Activated naive CD4-positive, alpha-beta T cell treated with anti-CD3 and anti-CD28 coated beads, Interleukin-2, amount 50 U/mL, for 72 hours (primary cell): Measurements from ENCODE around the gene LRRC37A. TPM values are rescaled to one million over a fixed set of nuclear protein-coding genes. Genes with fewer than 3 reads are reported as not detected.
"Not testable (repeated sequence)": the region's sequence is repeated elsewhere in the genome, so short reads cannot be mapped to it uniquely, and the experiment has no call there.

Experiments
- ATAC-seq, 2 donors: fragments of 150-1000 bp; cut with Tn5 transposase; 2 replicates each; pipeline ENCODE4 v1.10.0; 2021; ENCODE audit warnings: mild to moderate bottlenecking in 2 of 2, moderate library complexity in 2 of 2
- DNase-seq, 2 donors: peaks; one replicate each; pipeline ENCODE4 v3.0.0; 2021 to 2022; ENCODE audit warnings: low spot score in 2 of 2
- H3K27ac Mint-ChIP-seq, 2 donors: one replicate each; pipeline ENCODE4 v1.8.0; 2022; ENCODE audit warnings: mild to moderate bottlenecking in 2 of 2, mixed read lengths in 2 of 2
- H3K36me3 Mint-ChIP-seq, 2 donors: one replicate each; pipeline ENCODE4 v1.8.0; 2022; ENCODE audit warnings: mixed read lengths in 2 of 2
- H3K9me3 Mint-ChIP-seq, 2 donors: one replicate each; pipeline ENCODE4 v1.8.0; 2022; ENCODE audit warnings: mixed read lengths in 2 of 2
- total RNA-seq, 2 donors: library from RNA; stranded (reverse); gene quantifications; one replicate each; pipeline ENCODE4 v1.2.3, GENCODE V29; 2022

The LRRC37A gene
- total RNA-seq, 2 donors from 2014 or later, result 2.3 to 3.6 TPM

GRCh38 chr17:46281336-46281735 is 13.6 kb upstream of the LRRC37A start:
- not testable (repeated sequence) for H3K9me3 Mint-ChIP-seq, H3K36me3 Mint-ChIP-seq, H3K27ac Mint-ChIP-seq, ATAC-seq, DNase-seq

GRCh38 chr17:46282635-46283034 is 12.3 kb upstream of the LRRC37A start:
- not testable (repeated sequence) for H3K9me3 Mint-ChIP-seq, H3K27ac Mint-ChIP-seq, H3K36me3 Mint-ChIP-seq

GRCh38 chr17:46284467-46284866 is 10.5 kb upstream of the LRRC37A start:
- DNase-seq (peak in 1 of 2 donors; percentile 59), ATAC-seq (peak; percentile 97 to 99)
- not testable (repeated sequence) for H3K36me3 Mint-ChIP-seq, H3K9me3 Mint-ChIP-seq
- H3K27ac Mint-ChIP-seq, result peak overlapping the region in 1 of 2 donors; percentile 31

More at GRCh38 chr17:46282635-46283034, 12.3 kb upstream of the LRRC37A start:
- not testable (repeated sequence) for ATAC-seq, DNase-seq

GRCh38 chr17:46285500-46285899 is 9.4 kb upstream of the LRRC37A start:
- H3K36me3 Mint-ChIP-seq, DNase-seq, H3K9me3 Mint-ChIP-seq, ATAC-seq, H3K27ac Mint-ChIP-seq: not testable (repeated sequence)

- peak; percentile 41 to 52 for DNase-seq
- peak; percentile 39 to 46 for ATAC-seq
- H3K36me3 Mint-ChIP-seq, H3K9me3 Mint-ChIP-seq: not testable (repeated sequence)
- peak overlapping the region in 1 of 2 donors; percentile 7 for H3K27ac Mint-ChIP-seq
Measured at GRCh38 chr17:46286764-46287221, 8.1 kb upstream of the LRRC37A start.

- peak in 1 of 2 donors; percentile 21 for DNase-seq
- not testable (repeated sequence) for ATAC-seq, H3K36me3 Mint-ChIP-seq, H3K9me3 Mint-ChIP-seq, H3K27ac Mint-ChIP-seq
Measured at GRCh38 chr17:46287587-46287986, 7.3 kb upstream of the LRRC37A start.

GRCh38 chr17:46290906-46291546 is 3.9 kb upstream of the LRRC37A start:
- DNase-seq, result peak in 1 of 2 donors; percentile 31
- H3K36me3 Mint-ChIP-seq, H3K9me3 Mint-ChIP-seq: not testable (repeated sequence)
- ATAC-seq, result peak; percentile 38 to 66
- H3K27ac Mint-ChIP-seq, result peak overlapping the region in 1 of 2 donors; percentile 40

GRCh38 chr17:46291618-46292017 is 3.3 kb upstream of the LRRC37A start:
- H3K36me3 Mint-ChIP-seq, result not testable (repeated sequence)

GRCh38 chr17:46341220-46341619 is 46.3 kb downstream of the LRRC37A start:
- not testable (repeated sequence) for H3K27ac Mint-ChIP-seq, H3K9me3 Mint-ChIP-seq, H3K36me3 Mint-ChIP-seq, DNase-seq, ATAC-seq

More at GRCh38 chr17:46291618-46292017, 3.3 kb upstream of the LRRC37A start:
- not testable (repeated sequence) for ATAC-seq, DNase-seq, H3K9me3 Mint-ChIP-seq
- H3K27ac Mint-ChIP-seq, result peak overlapping the region in 1 of 2 donors; percentile 40

GRCh38 chr17:46342131-46342530 is 47.2 kb downstream of the LRRC37A start:
- not testable (repeated sequence) for H3K9me3 Mint-ChIP-seq, ATAC-seq, DNase-seq, H3K27ac Mint-ChIP-seq, H3K36me3 Mint-ChIP-seq

- H3K9me3 Mint-ChIP-seq, H3K27ac Mint-ChIP-seq, DNase-seq, H3K36me3 Mint-ChIP-seq: not testable (repeated sequence)
- peak; percentile 30 to 62 for ATAC-seq
Measured at GRCh38 chr17:46348345-46348744, 53.4 kb downstream of the LRRC37A start.

GRCh38 chr17:46349060-46349459 is 54.1 kb downstream of the LRRC37A start:
- not testable (repeated sequence) for H3K9me3 Mint-ChIP-seq, DNase-seq, H3K27ac Mint-ChIP-seq, H3K36me3 Mint-ChIP-seq
- ATAC-seq, result peak; percentile 24 to 41

- H3K27ac Mint-ChIP-seq, H3K9me3 Mint-ChIP-seq, DNase-seq, ATAC-seq, H3K36me3 Mint-ChIP-seq: not testable (repeated sequence)
Measured at GRCh38 chr17:46353856-46354255, 58.9 kb downstream of the LRRC37A start.

GRCh38 chr17:46361145-46361735 is 66.3 kb downstream of the LRRC37A start:
- H3K9me3 Mint-ChIP-seq, DNase-seq, H3K36me3 Mint-ChIP-seq, H3K27ac Mint-ChIP-seq: not testable (repeated sequence)
- ATAC-seq, result peak; percentile 46 to 63

- peak; percentile 95 to 99 for ATAC-seq
- not testable (repeated sequence) for H3K36me3 Mint-ChIP-seq, H3K27ac Mint-ChIP-seq, H3K9me3 Mint-ChIP-seq
- DNase-seq, result peak; percentile 58 to 87
Measured at GRCh38 chr17:46361755-46362154, 66.8 kb downstream of the LRRC37A start, which contains the start of gene ARL17B. Gene ARL17B, minus strand, starts transcription at chr17:46361766. Its CDS starts 3,369 bp downstream, at chr17:46358397.

- not testable (repeated sequence) for H3K27ac Mint-ChIP-seq, ATAC-seq, H3K9me3 Mint-ChIP-seq, H3K36me3 Mint-ChIP-seq, DNase-seq
Measured at GRCh38 chr17:46367520-46367919, 72.6 kb downstream of the LRRC37A start.
